Activated CD4-positive, alpha-beta memory T cell treated with anti-CD3 and anti-CD28 coated beads for 36 hours (primary cell): Measurements from ENCODE around the gene CA5B. TPM values are rescaled to one million over a fixed set of nuclear protein-coding genes. Genes with fewer than 3 reads are reported as not detected.
A peak's percentile ranks its signal among the peaks of the same experiment; 100 is the strongest.
"Not testable (repeated sequence)": the region's sequence is repeated elsewhere in the genome, so short reads cannot be mapped to it uniquely, and the experiment has no call there.

Experiments
- CTCF ChIA-PET: fragments of 350-600 bp; sonication (Branson Sonifier 250); formaldehyde crosslinking; loops from one replicate; lab custom pipeline; 2021; ENCODE audit warnings: antibody characterized with exemption, inconsistent platforms; lab: Charles Lee
- POLR2A ChIA-PET: fragments of 350-600 bp; sonication (Branson Sonifier 250); formaldehyde crosslinking; loops from one replicate; lab custom pipeline; 2021; ENCODE audit warnings: antibody characterized with exemption; lab: Charles Lee
- DNase-seq: peaks from one replicate; pipeline ENCODE4 v3.0.0-alpha.2; 2020
- H3K27ac Mint-ChIP-seq: one replicate; pipeline ENCODE4 v1.8.0; 2021; ENCODE audit warnings: mixed read lengths
- H3K27me3 Mint-ChIP-seq: one replicate; pipeline ENCODE4 v1.8.0; 2021; ENCODE audit warnings: mixed read lengths
- H3K36me3 Mint-ChIP-seq: one replicate; pipeline ENCODE4 v1.8.0; 2021; ENCODE audit warnings: mixed read lengths
- H3K4me1 Mint-ChIP-seq: one replicate; pipeline ENCODE4 v1.8.0; 2021; ENCODE audit warnings: low read depth, mixed read lengths
- H3K4me3 Mint-ChIP-seq: one replicate; pipeline ENCODE4 v1.8.0; 2021; ENCODE audit warnings: mild to moderate bottlenecking, mixed read lengths
- H3K9me3 Mint-ChIP-seq: one replicate; pipeline ENCODE4 v1.8.0; 2021; ENCODE audit warnings: mixed read lengths
- intact Hi-C: fragments of 100-400 bp; cut with micrococcal nuclease; formaldehyde crosslinking; loops from one replicate; pipeline ENCODE4 v1.15.1; 2023
- total RNA-seq, 2 experiments: library from RNA; stranded (reverse); gene quantifications; one replicate each; pipeline ENCODE4 v1.2.3, GENCODE V29; 2021

CA5B gene
- total RNA-seq, 2 experiments from 2014 or later: 13.1 to 15.5 TPM

DNA sequence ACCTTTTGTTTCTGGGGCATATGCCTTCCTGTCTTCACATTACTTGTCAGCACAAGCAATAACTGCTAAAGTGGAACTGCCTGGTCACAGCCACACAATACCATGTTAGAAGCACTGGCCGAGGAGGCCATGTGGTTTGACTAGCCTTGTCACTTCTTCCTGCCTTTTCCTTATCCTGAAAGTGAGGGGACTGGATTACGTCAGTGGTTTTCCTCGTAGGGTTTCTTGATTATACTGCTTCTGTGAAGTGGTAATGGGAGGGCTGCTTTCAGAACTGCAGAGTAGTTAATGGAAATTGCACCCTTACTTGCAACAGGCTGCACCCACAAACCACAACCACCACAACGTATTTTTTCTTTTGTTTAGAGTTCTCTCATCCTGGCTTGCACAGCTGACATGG lies 78.8 kb downstream of the CA5B start:
- Mint-ChIP-seq H3K27me3 (no peaks in the 10 kb centered on the region), H3K4me3 (no peak overlapping the region), H3K27ac (peak overlapping the region; percentile 58), H3K4me1 (peaks cover 37% of the 10 kb centered on the region), H3K36me3 (peaks cover 23% of the 10 kb centered on the region), H3K9me3 (no peaks in the 10 kb centered on the region)
- DNase-seq: peak; percentile 44
- CTCF ChIA-PET: interaction anchor here (0.7 kb wide), 2 partner anchors 12 to 19 kb away, joined by 3 to 4 read pairs; no protein-coding TSS in a partner anchor
- intact Hi-C loops: loop anchor here (2.0 kb wide), 2 partner anchors 38 to 56 kb away; partner anchors contain the start of gene AP1S2
- POLR2A ChIA-PET: no interaction called here

- H3K9me3 Mint-ChIP-seq: no peaks in the 10 kb centered on the region
- peak; percentile 17 for DNase-seq
- intact Hi-C loops: no loop called here
- H3K4me3 Mint-ChIP-seq: no peak overlapping the region
- H3K4me1 Mint-ChIP-seq: peaks cover 31% of the 10 kb centered on the region
- peak overlapping the region; percentile 64 for H3K27ac Mint-ChIP-seq
- ChIA-PET CTCF (interaction anchor here (0.6 to 1.4 kb wide), 2 partner anchors 83 to 923 kb away, joined by 3 to 4 read pairs; partner anchors contain the start of gene CA5B), POLR2A (no interaction called here)
- no peaks in the 10 kb centered on the region for H3K27me3 Mint-ChIP-seq
- H3K36me3 Mint-ChIP-seq: peaks cover 26% of the 10 kb centered on the region
Observed at GRCh38 chrX:15820106-15821073, 82.3 kb downstream of the CA5B start.

GRCh38 chrX:15822922-15823321 lies 84.9 kb downstream of the CA5B start:
- CTCF ChIA-PET: no interaction called here
- intact Hi-C loops: no loop called here
- Mint-ChIP-seq H3K4me1 (peaks cover 11% of the 10 kb centered on the region), H3K36me3 (peaks cover 30% of the 10 kb centered on the region), H3K4me3 (no peak overlapping the region), H3K9me3 (no peaks in the 10 kb centered on the region), H3K27ac (no peak overlapping the region), H3K27me3 (no peaks in the 10 kb centered on the region)
- no peak for DNase-seq
- POLR2A ChIA-PET: no interaction called here

- ChIA-PET POLR2A (no interaction called here), CTCF (interaction anchor here (0.7 kb wide), 1 partner anchor 488 kb away, joined by 3 read pairs; no protein-coding TSS in a partner anchor)
- intact Hi-C loops: no loop called here
- Mint-ChIP-seq H3K4me1 (no peaks in the 10 kb centered on the region), H3K27ac (no peak overlapping the region), H3K27me3 (no peaks in the 10 kb centered on the region), H3K36me3 (peaks cover 18% of the 10 kb centered on the region), H3K4me3 (no peak overlapping the region), H3K9me3 (no peaks in the 10 kb centered on the region)
- DNase-seq: no peak
Observed at GRCh38 chrX:15825936-15826335, 87.9 kb downstream of the CA5B start.

- no peak overlapping the region for H3K27ac Mint-ChIP-seq
- H3K27me3 Mint-ChIP-seq: no peaks in the 10 kb centered on the region
- no peaks in the 10 kb centered on the region for H3K4me1 Mint-ChIP-seq
- CTCF ChIA-PET: interaction anchor here (0.8 kb wide), 1 partner anchor 13 kb away, joined by 4 read pairs; no protein-coding TSS in a partner anchor
- no peaks in the 10 kb centered on the region for H3K9me3 Mint-ChIP-seq
- no peak for DNase-seq
- H3K36me3 Mint-ChIP-seq: peaks cover 6% of the 10 kb centered on the region
- POLR2A ChIA-PET: no interaction called here
- intact Hi-C loops: no loop called here
- H3K4me3 Mint-ChIP-seq: no peak overlapping the region
Observed at GRCh38 chrX:15829217-15829616, 91.1 kb downstream of the CA5B start.

- H3K27me3 Mint-ChIP-seq, DNase-seq, intact Hi-C loops, CTCF ChIA-PET, H3K9me3 Mint-ChIP-seq, H3K4me1 Mint-ChIP-seq, POLR2A ChIA-PET, H3K4me3 Mint-ChIP-seq, H3K27ac Mint-ChIP-seq, H3K36me3 Mint-ChIP-seq: not testable (repeated sequence)
Observed at GRCh38 chrX:15831347-15831746, 93.3 kb downstream of the CA5B start.

GRCh38 chrX:15834053-15834452 lies 96.0 kb downstream of the CA5B start:
- Mint-ChIP-seq H3K36me3 (peaks cover 2% of the 10 kb centered on the region), H3K4me3 (no peak overlapping the region)

GRCh38 chrX:15834827-15835595 lies 96.9 kb downstream of the CA5B start:
- H3K9me3 Mint-ChIP-seq: no peaks in the 10 kb centered on the region
- no peaks in the 10 kb centered on the region for H3K4me1 Mint-ChIP-seq
- DNase-seq: no peak
- no peak overlapping the region for H3K27ac Mint-ChIP-seq
- ChIA-PET POLR2A (no interaction called here), CTCF (no interaction called here)
- peaks cover 2% of the 10 kb centered on the region for H3K36me3 Mint-ChIP-seq
- intact Hi-C loops: no loop called here
- H3K27me3 Mint-ChIP-seq: no peaks in the 10 kb centered on the region
- no peak overlapping the region for H3K4me3 Mint-ChIP-seq

More at GRCh38 chrX:15834053-15834452, 96.0 kb downstream of the CA5B start:
- intact Hi-C loops: no loop called here
- Mint-ChIP-seq H3K27me3 (no peaks in the 10 kb centered on the region), H3K9me3 (no peaks in the 10 kb centered on the region), H3K4me1 (no peaks in the 10 kb centered on the region), H3K27ac (peak overlapping the region; percentile 23)
- POLR2A ChIA-PET: no interaction called here
- CTCF ChIA-PET: no interaction called here
- DNase-seq: no peak

Other genes starting within 250 kb of the CA5B start
- 1 to 10 TPM; 2.4 to 3.1 TPM for gene PIR, start 244.9 kb upstream of the CA5B start, total RNA-seq
- not detected for gene BMX, start 237.5 kb upstream of the CA5B start, total RNA-seq
- not detected for gene ACE2, start 137.3 kb upstream of the CA5B start, total RNA-seq
- under 1 TPM; 0.41 to 0.69 TPM for gene CLTRN, start 73.5 kb upstream of the CA5B start, total RNA-seq
- gene ZRSR2, start 52.2 kb downstream of the CA5B start, total RNA-seq: 10 to 100 TPM; 16.2 to 17.3 TPM
- 10 to 100 TPM; 21.4 to 29.3 TPM for gene AP1S2, start 116.5 kb downstream of the CA5B start, total RNA-seq